AG10803 (cell line): ENCODE data around the gene GNAS.

Source experiments
- DNase-seq: peaks from one replicate; pipeline ENCODE4 v3.0.0; 2010; ENCODE audit warnings: low read depth
- H3K4me3 ChIP-seq: 2 replicates; pipeline ENCODE4 v1.5.1; 2011; ENCODE audit warnings: mild to moderate bottlenecking, low read length, control low read depth
- CTCF ChIP-seq: conservative IDR thresholded peaks from 2 replicates; pipeline ENCODE4 v1.5.1; 2011; ENCODE audit warnings: mild to moderate bottlenecking, low read length, control low read depth, inconsistent platforms

GNAS gene

GRCh38 chr20:58923117-58923712 is 70.7 kb downstream of the GNAS start:
- no peak for TF ChIP-seq CTCF
- no peak for DNase-seq
- no peak overlapping the region for H3K4me3 ChIP-seq

- no peak overlapping the region for H3K4me3 ChIP-seq
- no peak for DNase-seq
- TF ChIP-seq CTCF, result no peak
These were observed 74.4 kb downstream of the GNAS start for GRCh38 chr20:58926802-58927489.

- DNase-seq, result no peak
- TF ChIP-seq CTCF, result no peak
- H3K4me3 ChIP-seq, result no peak overlapping the region
These were observed 75.1 kb downstream of the GNAS start for GRCh38 chr20:58927490-58928061.

- H3K4me3 ChIP-seq, result no peak overlapping the region
- no peak for DNase-seq
- no peak for TF ChIP-seq CTCF
These were observed 78.0 kb downstream of the GNAS start for GRCh38 chr20:58930496-58930895.

GRCh38 chr20:58932170-58932569 is 79.7 kb downstream of the GNAS start:
- DNase-seq, result no peak
- no peak overlapping the region for H3K4me3 ChIP-seq
- no peak for TF ChIP-seq CTCF

- TF ChIP-seq CTCF, result no peak
- DNase-seq, result no peak
- no peak overlapping the region for H3K4me3 ChIP-seq
These were observed 85.6 kb downstream of the GNAS start for GRCh38 chr20:58938078-58938477.

GRCh38 chr20:58938541-58938940 is 86.0 kb downstream of the GNAS start:
- H3K4me3 ChIP-seq, result no peak overlapping the region
- DNase-seq, result no peak
- TF ChIP-seq CTCF, result no peak
